ENCODE measurements around the gene MUC4.

The MUC4 gene

DNA sequence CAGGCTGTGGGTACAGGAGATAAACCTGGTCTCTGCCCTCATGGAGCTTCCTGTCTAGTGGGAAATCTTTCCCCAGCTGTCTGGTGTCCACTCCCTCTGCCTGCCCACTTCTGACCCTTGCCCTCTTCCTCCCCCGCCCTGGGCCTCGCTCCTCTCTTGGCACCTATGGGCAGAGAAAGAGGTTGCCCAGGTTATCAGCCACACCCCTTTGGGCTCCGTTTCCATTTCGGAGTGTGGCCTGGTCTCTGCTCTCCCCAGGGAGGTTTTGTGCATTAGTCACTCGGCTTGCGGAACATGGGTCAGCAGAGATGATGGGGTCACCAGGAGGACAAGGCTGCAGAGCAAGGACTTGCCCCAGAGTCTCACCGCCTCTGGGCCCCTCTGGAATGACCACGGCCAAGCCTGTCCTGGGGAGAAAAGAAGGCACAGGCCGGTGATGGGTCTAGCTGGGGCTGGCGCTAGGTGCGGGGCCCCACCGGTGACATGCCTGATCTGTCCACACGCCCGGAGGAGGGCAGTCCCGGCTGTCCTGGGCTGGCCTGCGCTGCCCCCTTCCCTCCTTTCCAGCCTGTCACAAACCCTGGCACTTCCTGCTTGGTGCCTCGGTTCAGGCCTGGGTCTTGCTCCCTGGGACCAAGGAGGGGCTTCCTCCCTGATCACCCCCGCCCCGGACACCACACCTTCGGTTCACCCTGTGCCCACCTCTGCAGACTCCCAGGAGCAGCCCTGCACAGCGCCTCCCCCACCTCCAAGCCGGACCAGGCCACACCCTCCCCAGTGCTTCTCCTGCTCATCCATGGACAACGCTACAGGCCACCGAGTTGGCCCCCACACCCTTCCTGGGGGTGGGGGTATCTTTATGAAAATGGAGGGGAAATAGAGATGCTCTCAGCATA is 35.6 kb upstream of the MUC4 start:
- H3K9me3 Mint-ChIP-seq: no peaks in the 10 kb centered on the region
- no peak for DNase-seq (ENCODE audit: low spot score)
- H3K4me3 Mint-ChIP-seq: no peak overlapping the region
- H3K27ac Mint-ChIP-seq: no peak overlapping the region
- H3K36me3 Mint-ChIP-seq (ENCODE audit: low read depth): no peaks in the 10 kb centered on the region
- peaks cover 14% of the 10 kb centered on the region for H3K4me1 Mint-ChIP-seq (ENCODE audit: low read depth)
- no peaks in the 10 kb centered on the region for H3K27me3 Mint-ChIP-seq (ENCODE audit: low read depth)

DNA sequence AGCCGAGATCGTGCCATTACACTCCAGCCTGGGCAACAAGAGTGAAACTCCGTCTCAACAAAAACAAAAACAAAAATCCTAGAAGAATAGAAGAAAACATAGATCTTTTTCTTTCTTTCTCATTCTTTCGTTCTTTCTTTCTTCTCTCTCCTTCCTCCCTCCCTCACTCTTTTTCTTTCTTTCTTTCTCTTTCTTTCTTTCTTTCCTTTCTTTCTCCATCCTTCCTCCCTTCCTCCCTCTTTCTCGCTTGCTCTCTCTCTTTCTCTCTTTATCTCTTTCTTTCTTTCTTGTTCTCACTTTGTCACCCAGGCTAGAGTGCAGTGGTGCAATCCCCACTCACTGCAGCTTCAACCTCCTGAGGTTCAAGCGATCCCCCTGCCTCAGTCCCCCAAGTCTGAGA is 33.8 kb upstream of the MUC4 start:
- Mint-ChIP-seq H3K27me3 (ENCODE audit: low read depth) (no peaks in the 10 kb centered on the region), H3K36me3 (ENCODE audit: low read depth) (no peaks in the 10 kb centered on the region), H3K4me3 (no peak overlapping the region), H3K4me1 (ENCODE audit: low read depth) (peaks cover 6% of the 10 kb centered on the region), H3K27ac (no peak overlapping the region), H3K9me3 (no peaks in the 10 kb centered on the region)
- DNase-seq (ENCODE audit: low spot score): no peak

DNA sequence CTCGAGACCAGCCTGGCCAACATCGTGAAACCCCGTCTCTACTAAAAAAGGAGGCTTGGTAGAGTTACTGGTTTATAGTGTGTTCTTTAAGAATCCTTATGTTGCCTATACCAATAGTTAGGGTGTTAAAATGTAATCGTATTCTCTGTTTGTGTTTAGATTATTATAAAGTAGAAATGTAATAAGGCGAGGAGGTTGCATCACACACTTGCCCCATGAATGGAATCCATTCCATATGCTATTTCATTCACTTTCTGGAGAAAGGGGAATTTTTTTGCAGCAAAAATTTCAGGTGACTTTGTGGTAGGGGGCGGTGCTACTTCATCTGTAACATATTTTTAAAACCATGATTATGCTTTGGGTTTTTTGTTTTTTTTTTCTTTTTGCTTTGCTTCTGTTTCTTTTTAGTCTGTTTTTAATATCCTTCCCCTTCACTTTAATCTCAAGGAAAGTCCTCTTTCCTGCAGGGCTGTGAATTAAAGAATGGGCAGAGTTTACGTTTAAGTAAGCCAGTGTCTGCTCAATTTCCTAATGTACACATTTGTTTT is 33.0 kb upstream of the MUC4 start:
- H3K4me3 Mint-ChIP-seq: no peak overlapping the region
- H3K27me3 Mint-ChIP-seq (ENCODE audit: low read depth): no peaks in the 10 kb centered on the region
- DNase-seq (ENCODE audit: low spot score): no peak
- no peak overlapping the region for H3K27ac Mint-ChIP-seq
- H3K36me3 Mint-ChIP-seq (ENCODE audit: low read depth): no peaks in the 10 kb centered on the region
- H3K9me3 Mint-ChIP-seq: no peaks in the 10 kb centered on the region
- H3K4me1 Mint-ChIP-seq (ENCODE audit: low read depth): peaks cover 6% of the 10 kb centered on the region

DNA sequence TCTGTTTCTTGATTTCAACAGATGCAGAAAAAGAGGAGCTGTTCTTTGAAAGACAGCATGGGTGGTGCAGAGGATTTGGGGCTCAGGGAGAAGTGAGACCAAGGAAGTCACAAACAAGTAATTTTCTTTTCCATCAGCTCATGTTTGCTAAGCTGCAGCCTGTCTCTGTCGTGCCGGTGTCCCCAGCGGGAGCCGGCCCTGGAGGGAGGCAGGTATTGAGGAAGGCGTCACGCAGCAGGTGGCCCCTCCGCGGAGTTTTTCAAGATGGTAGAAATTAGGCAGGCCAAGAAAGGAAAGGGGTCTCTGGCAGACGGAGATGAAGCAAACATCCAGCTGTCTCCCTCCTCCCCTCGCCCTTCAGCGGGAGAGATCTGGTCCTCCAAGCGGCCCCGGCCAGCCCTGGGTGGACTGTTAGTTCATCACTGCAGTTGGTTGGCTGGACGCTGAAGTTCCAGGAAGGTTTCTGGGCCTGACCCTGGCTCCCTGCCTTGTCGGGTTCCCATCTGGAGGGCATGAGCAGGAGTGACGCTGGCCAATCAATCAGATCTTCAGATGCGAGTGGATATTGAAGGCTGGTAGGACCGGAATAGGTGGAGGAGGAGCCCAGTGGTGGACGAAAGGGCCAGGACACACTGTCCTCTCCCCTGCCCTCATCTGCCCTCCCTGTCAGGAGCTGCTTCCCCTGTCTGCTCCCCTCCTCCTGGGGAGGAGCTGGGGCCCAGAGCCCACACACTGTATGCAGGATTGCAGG is 27.7 kb upstream of the MUC4 start:
- Mint-ChIP-seq H3K9me3 (no peaks in the 10 kb centered on the region), H3K4me1 (ENCODE audit: low read depth) (no peaks in the 10 kb centered on the region), H3K4me3 (no peak overlapping the region), H3K27ac (no peak overlapping the region), H3K27me3 (ENCODE audit: low read depth) (peaks cover 4% of the 10 kb centered on the region), H3K36me3 (ENCODE audit: low read depth) (no peaks in the 10 kb centered on the region)
- DNase-seq (ENCODE audit: low spot score): no peak

DNA sequence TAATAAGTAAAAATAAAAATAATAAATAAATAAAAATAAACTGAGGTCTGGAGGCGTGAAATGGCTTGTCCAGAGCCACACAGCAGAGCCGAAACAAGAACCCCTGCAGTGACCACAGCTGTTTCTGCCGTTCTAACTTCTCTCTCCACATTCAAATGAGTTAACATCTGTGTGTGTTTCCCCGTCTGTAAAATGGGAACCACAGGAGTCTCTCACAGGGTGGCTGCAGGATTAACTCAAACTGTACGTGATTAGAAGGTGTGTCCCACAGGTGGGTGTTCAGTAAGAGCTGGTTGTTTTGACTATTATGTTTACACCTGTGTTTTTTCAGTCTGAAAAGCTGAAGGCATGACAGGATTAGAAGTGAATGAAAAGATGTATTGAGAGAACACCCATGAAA is 27.0 kb upstream of the MUC4 start:
- H3K9me3 Mint-ChIP-seq: no peaks in the 10 kb centered on the region
- H3K36me3 Mint-ChIP-seq (ENCODE audit: low read depth): no peaks in the 10 kb centered on the region
- H3K27me3 Mint-ChIP-seq (ENCODE audit: low read depth): peaks cover 4% of the 10 kb centered on the region
- no peak overlapping the region for H3K27ac Mint-ChIP-seq
- no peaks in the 10 kb centered on the region for H3K4me1 Mint-ChIP-seq (ENCODE audit: low read depth)
- H3K4me3 Mint-ChIP-seq: no peak overlapping the region
- no peak for DNase-seq (ENCODE audit: low spot score)

DNA sequence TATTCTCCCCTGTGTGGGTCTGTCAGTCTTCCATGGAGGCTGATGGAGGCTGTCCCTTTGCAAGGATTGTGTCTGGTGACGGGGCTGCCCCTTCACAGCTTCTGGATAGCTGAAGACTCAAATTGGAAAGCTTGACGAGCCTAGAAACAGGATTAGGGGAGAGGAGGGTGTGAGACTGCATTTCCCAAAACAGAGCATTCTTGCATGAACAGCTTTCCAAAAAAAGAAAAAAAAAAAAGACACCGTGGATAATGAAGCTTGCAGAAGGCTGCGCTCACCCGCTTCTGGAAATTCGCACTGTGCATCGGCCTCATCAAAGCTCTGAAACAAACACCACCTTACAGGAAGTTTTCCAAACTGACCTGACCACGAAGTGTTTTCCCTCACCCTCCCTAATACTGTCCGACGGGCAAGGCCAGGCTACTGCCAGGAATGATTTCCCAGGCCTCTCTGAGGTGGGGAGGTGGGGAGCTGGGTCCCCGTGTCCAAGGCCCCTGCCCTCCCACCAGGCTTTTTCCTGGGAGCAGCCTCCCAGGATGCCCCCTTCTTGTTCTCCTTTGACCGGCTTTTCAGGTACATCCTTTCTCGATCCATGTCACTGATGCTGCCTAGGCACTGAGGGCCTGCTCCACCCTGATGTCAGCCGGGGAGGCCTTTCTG is 24.9 kb upstream of the MUC4 start:
- Mint-ChIP-seq H3K36me3 (ENCODE audit: low read depth) (no peaks in the 10 kb centered on the region), H3K27me3 (ENCODE audit: low read depth) (peaks cover 4% of the 10 kb centered on the region), H3K4me1 (ENCODE audit: low read depth) (no peaks in the 10 kb centered on the region), H3K9me3 (no peaks in the 10 kb centered on the region), H3K4me3 (no peak overlapping the region), H3K27ac (no peak overlapping the region)
- no peak for DNase-seq (ENCODE audit: low spot score)

DNA sequence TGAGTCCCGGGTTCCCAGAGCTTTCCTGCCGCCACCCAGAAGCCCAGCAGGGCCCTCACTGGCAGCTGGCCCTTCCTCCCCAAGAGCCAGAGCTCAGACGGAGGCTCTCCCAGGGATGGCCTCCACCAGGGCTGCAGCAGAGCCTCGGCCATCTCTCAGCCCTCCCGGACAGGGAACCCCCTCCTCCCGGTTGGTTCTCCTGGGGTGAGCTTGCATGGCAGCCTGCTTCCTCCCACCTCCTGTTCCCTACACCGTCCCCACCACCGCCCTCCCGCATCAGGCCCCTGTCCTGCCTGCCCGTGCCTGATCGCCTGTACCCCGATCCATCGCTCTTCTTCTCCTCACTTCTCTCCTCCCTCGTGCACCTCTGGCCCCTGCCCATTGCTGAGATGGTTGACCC is 24.1 kb upstream of the MUC4 start:
- no peak overlapping the region for H3K4me3 Mint-ChIP-seq
- H3K36me3 Mint-ChIP-seq (ENCODE audit: low read depth): no peaks in the 10 kb centered on the region
- peaks cover 6% of the 10 kb centered on the region for H3K27me3 Mint-ChIP-seq (ENCODE audit: low read depth)
- H3K9me3 Mint-ChIP-seq: no peaks in the 10 kb centered on the region
- DNase-seq (ENCODE audit: low spot score): no peak
- H3K4me1 Mint-ChIP-seq (ENCODE audit: low read depth): no peaks in the 10 kb centered on the region
- H3K27ac Mint-ChIP-seq: no peak overlapping the region

DNA sequence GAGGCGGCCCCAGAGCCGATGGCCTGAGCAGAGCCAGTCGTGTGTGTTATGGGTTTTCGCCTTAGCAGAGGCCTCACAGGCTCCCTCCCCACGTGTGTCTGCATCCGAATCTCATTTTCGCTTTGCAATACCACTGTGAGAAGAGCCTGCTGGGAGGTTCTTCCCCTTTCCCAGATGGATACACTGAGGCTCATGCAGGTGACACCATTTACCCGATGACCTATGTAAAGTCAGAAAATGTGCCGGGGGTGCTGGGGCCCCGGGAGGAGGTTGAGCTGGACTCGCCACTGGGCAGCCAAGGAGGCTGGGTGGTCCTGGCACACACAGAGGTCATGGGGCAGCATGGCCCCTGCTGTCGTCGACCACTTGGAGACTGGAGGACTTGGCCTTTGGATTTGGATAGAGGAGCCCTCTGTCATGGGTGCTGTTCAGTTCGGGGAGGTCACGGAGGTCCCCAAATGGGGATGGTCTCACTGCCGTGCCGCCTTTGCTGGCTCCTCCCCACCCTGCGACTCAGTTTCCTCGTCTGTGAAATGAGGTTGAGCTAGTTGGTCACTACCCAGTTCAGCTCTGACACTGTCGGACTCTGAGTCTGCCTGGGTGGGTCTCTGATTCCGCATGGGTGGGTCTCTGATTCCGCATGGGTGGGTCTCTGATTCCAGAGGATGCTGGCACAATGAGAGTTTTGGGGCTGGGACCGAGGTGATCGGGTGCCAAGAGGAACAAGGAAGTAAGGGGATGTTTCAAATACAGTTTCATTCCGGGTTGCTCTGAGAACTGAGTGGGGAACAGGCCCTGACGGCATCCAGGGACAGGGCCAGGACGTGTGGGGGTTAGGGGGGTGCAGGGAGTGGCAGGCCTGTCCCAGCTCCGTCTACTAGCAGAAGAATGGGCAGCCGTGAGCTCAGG is 23.2 kb upstream of the MUC4 start:
- H3K27me3 Mint-ChIP-seq (ENCODE audit: low read depth): peaks cover 6% of the 10 kb centered on the region
- no peak overlapping the region for H3K4me3 Mint-ChIP-seq
- H3K9me3 Mint-ChIP-seq: no peaks in the 10 kb centered on the region
- H3K4me1 Mint-ChIP-seq (ENCODE audit: low read depth): no peaks in the 10 kb centered on the region
- no peak overlapping the region for H3K27ac Mint-ChIP-seq
- no peaks in the 10 kb centered on the region for H3K36me3 Mint-ChIP-seq (ENCODE audit: low read depth)
- DNase-seq (ENCODE audit: low spot score): no peak

DNA sequence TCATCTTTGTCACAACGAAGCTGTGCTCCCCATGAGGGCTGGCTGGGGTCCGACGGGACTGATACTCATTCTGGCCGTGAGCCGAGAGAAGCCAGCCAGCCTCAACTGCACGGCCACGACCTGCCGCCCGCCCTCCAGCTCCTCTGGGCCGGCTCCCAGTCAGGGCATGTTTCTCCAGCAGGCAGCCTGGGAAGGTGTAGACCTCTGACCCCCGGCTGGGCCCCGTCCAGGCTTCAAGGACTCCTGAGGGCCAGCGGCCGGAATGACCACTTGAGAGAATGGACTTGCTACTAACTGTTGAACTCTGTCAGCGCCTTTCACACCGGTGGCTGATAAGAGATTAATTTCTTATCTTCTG is 18.1 kb upstream of the MUC4 start:
- peaks cover 2% of the 10 kb centered on the region for H3K27me3 Mint-ChIP-seq (ENCODE audit: low read depth)
- H3K4me3 Mint-ChIP-seq: no peak overlapping the region
- no peaks in the 10 kb centered on the region for H3K9me3 Mint-ChIP-seq
- no peak for DNase-seq (ENCODE audit: low spot score)
- no peaks in the 10 kb centered on the region for H3K4me1 Mint-ChIP-seq (ENCODE audit: low read depth)
- H3K36me3 Mint-ChIP-seq (ENCODE audit: low read depth): no peaks in the 10 kb centered on the region
- no peak overlapping the region for H3K27ac Mint-ChIP-seq

DNA sequence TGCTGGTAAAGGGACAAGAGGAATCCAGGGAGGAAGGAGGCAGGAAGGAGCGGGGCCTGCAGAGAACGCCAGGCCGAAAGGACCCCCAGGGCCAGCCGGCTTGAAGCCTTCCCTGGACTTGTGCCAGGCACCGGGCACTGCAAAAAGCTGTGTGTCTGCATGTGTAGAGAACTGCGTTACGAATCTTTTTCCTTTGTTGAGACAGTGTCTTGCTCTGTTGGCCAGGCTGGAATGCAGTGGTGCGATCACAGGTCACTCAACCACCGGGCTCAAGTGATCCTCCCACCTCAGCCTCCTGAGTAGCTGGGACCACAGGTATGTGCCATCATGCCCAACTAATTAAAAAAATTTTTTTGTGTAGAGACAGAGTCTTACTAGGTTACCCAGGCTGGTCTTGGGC is 17.0 kb upstream of the MUC4 start:
- Mint-ChIP-seq H3K4me3 (no peak overlapping the region), H3K36me3 (ENCODE audit: low read depth) (no peaks in the 10 kb centered on the region), H3K27ac (no peak overlapping the region), H3K27me3 (ENCODE audit: low read depth) (peaks cover 2% of the 10 kb centered on the region), H3K4me1 (ENCODE audit: low read depth) (no peaks in the 10 kb centered on the region), H3K9me3 (no peaks in the 10 kb centered on the region)
- DNase-seq (ENCODE audit: low spot score): no peak

DNA sequence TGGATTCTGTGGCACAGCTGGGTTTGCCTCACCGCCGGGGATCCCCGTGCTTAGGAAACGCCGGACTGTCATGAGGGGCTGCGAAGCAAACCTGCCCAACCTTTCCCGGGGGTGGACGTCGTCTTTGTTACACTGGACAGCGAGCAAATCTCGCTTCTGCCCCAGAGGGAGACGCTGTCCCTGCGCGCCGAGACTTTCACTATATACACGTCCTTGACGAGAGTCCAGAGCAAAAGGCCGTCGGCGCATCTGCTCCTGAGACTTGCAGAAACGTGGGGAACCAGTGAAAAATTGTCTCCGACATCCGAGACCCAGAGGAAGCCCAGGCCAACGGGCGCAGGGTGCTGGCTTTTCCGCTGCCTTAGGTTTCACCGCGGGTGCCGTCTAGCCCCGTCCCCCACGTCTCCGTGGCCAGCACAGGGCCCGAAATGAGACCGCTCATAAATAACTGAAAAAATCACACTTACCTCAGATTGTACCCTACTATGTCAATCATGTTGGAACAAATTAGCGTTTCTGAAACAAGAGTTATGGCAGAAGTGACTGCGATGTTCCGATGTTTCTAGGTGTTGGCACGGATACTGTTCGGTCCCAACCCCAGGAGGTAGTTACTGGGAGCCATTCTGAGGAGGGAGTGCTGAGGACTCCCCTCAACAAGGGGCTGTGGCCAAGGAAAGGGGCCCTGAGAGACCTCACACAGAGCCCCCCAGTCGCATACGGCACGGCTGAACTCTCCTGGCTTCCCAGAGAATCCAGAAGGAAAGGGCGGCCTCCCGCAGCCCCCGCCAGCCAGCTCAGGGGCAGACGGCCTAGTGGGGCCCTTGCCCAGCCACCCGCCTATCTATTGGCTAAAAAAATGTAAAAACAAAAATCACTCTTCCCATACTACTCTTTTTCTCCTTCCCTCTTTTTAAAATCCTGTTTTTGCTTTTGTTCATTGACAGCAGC is 14.4 kb upstream of the MUC4 start:
- Mint-ChIP-seq H3K27ac (no peak overlapping the region), H3K4me3 (no peak overlapping the region), H3K9me3 (no peaks in the 10 kb centered on the region), H3K36me3 (ENCODE audit: low read depth) (no peaks in the 10 kb centered on the region), H3K4me1 (ENCODE audit: low read depth) (no peaks in the 10 kb centered on the region), H3K27me3 (ENCODE audit: low read depth) (peaks cover 5% of the 10 kb centered on the region)
- DNase-seq (ENCODE audit: low spot score): no peak

DNA sequence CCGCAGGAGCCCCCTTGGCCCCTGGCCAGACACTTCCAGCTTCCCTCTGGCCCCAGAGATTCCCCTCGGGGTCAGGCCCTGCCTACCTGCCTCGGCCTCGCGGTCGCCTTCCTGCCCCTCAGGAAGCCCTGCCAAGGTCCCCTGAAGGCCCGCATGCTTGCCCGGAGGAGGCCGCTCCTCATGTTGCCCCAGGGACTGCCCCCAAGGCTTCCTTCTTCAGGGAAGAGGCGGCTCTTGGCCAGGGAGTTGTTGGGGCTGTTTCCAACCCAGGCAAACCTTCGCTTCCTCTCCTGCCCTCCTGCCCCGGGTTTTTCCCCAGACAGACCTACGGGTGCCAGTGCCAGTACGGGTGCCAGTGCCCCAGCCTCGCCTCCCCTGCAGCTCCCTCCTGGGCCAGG is 13.5 kb upstream of the MUC4 start:
- no peak for DNase-seq (ENCODE audit: low spot score)
- Mint-ChIP-seq H3K4me3 (no peak overlapping the region), H3K27ac (no peak overlapping the region), H3K4me1 (ENCODE audit: low read depth) (no peaks in the 10 kb centered on the region), H3K27me3 (ENCODE audit: low read depth) (peaks cover 5% of the 10 kb centered on the region), H3K36me3 (ENCODE audit: low read depth) (no peaks in the 10 kb centered on the region), H3K9me3 (no peaks in the 10 kb centered on the region)
